Left kidney (tissue), 2 donors: ENCODE measurements around the gene MRPS22. TPM values are rescaled to one million over a fixed set of nuclear protein-coding genes. Genes with fewer than 3 reads are reported as not detected.

Experiments
- DNase-seq: peaks from one replicate; pipeline ENCODE4 v3.0.0-alpha.2; 2013
- polyA plus RNA-seq: library from polyadenylated mRNA; unstranded; fragments of 120-200 nt; gene quantifications from one replicate; pipeline ENCODE4 v1.2.1, GENCODE V29; 2013; ENCODE audit not compliant: insufficient read length

Gene MRPS22
- polyA plus RNA-seq, 1 donor = 68.8 TPM

GRCh38 chr3:139309880-139310279 is 33.9 kb upstream of the MRPS22 start:
- DNase-seq = no peak

GRCh38 chr3:139310474-139310933 is 33.3 kb upstream of the MRPS22 start:
- DNase-seq = no peak

GRCh38 chr3:139311557-139311956 is 32.3 kb upstream of the MRPS22 start:
- DNase-seq = no peak

- no peak for DNase-seq
Measured at GRCh38 chr3:139312416-139312815, 31.4 kb upstream of the MRPS22 start.

- no peak for DNase-seq
Measured at GRCh38 chr3:139312959-139313358, 30.9 kb upstream of the MRPS22 start.

GRCh38 chr3:139313921-139314320 is 29.9 kb upstream of the MRPS22 start:
- DNase-seq = no peak

- DNase-seq = no peak
Measured at GRCh38 chr3:139317215-139317614, 26.6 kb upstream of the MRPS22 start.

GRCh38 chr3:139317660-139318430 is 26.0 kb upstream of the MRPS22 start:
- no peak for DNase-seq

GRCh38 chr3:139318431-139318816 is 25.4 kb upstream of the MRPS22 start:
- DNase-seq = no peak

- DNase-seq = no peak
Measured at GRCh38 chr3:139318826-139319225, 25.0 kb upstream of the MRPS22 start.

GRCh38 chr3:139319428-139320402 is 24.1 kb upstream of the MRPS22 start:
- DNase-seq = no peak

GRCh38 chr3:139320551-139321309 is 23.1 kb upstream of the MRPS22 start:
- no peak for DNase-seq

- DNase-seq = no peak
Measured at GRCh38 chr3:139322346-139322745, 21.5 kb upstream of the MRPS22 start.

GRCh38 chr3:139323146-139323545 is 20.7 kb upstream of the MRPS22 start:
- no peak for DNase-seq

- no peak for DNase-seq
Measured at GRCh38 chr3:139324456-139324855, 19.4 kb upstream of the MRPS22 start.

- DNase-seq = no peak
Measured at GRCh38 chr3:139325551-139325950, 18.3 kb upstream of the MRPS22 start.

- DNase-seq = no peak
Measured at GRCh38 chr3:139326131-139326530, 17.7 kb upstream of the MRPS22 start.

- DNase-seq = no peak
Measured at GRCh38 chr3:139326707-139327106, 17.1 kb upstream of the MRPS22 start.

- DNase-seq = no peak
Measured at GRCh38 chr3:139327231-139327630, 16.6 kb upstream of the MRPS22 start.

GRCh38 chr3:139327861-139328260 is 16.0 kb upstream of the MRPS22 start:
- no peak for DNase-seq

GRCh38 chr3:139328356-139328755 is 15.5 kb upstream of the MRPS22 start:
- DNase-seq = no peak

- peak; percentile 81 for DNase-seq
Measured at GRCh38 chr3:139329364-139329850, 14.4 kb upstream of the MRPS22 start.
